Measurements from ENCODE around the gene KIAA1755.

The KIAA1755 gene

DNA sequence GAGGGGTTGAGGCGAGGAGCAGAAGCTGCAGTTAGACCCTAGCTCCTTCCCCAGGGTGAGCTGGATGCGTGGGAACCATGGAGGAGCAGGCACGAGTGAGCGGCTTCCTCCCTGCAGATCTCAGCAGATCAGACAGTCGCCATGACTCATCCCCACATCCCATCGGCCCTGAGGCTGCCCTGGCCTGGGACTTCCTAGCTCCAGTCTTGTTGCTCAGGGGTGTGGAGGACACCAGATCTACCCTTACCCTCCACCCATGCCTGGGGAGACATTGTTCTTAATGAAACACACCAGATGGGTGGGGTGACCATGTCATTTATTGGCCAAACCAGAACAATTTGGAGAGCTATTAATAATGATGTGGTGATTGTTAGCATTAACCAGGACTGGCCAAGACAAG lies 59.2 kb downstream of the KIAA1755 start:
- no peak for DNase-seq

DNA sequence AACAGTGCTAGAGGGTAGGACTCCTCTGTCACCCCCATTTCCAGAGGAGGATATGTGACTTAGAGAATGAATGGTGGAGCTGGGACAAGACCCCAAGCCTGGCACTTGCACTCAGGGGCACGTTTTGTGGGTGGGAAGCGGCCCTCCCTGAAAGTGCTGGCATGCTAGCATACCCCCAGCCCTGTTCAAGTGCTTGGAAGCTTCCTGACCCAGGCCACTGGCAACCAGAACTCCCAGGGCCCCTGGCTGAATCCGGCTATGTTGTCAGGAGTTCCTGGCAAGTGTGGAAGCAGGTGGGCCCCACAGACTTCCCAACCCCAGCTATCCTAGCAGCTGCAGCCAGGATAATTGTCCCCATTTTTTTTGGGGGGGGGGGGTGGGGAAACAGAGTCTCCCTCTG lies 59.9 kb downstream of the KIAA1755 start:
- DNase-seq = no peak

- DNase-seq = no peak
Measured at GRCh38 chr20:38199501-38200390, 60.8 kb downstream of the KIAA1755 start.

DNA sequence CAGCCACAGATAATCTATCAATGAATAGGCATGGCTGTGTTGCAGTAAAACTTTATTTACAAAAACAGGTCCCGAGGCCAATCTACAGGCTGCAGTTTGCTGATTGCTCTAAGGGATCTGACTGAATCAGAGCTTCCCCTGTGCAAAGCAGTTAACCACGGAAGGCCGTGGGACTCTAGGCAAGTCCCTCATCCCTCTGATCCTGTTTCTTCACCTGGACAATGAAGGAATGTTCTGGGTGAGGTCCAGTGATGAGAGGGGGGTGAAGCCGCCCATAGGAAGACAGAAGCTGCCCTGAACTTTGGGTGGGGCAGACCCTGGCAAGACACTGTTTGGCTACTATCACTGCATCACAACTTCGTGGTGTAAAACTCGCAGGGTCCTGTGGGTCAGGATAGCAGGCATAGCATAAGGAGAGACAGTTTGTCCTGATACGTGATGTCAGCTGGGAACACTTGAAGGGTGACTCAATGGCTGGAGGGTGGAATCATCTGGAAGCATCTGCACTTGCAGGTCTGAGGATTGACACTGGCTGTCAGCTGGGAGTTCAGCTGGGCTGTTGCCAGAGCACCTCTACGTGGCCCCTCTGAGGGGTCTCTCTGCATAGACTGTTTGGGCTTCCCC lies 62.2 kb downstream of the KIAA1755 start:
- no peak for DNase-seq

GRCh38 chr20:38197619-38198018 lies 62.9 kb downstream of the KIAA1755 start:
- DNase-seq = no peak

DNA sequence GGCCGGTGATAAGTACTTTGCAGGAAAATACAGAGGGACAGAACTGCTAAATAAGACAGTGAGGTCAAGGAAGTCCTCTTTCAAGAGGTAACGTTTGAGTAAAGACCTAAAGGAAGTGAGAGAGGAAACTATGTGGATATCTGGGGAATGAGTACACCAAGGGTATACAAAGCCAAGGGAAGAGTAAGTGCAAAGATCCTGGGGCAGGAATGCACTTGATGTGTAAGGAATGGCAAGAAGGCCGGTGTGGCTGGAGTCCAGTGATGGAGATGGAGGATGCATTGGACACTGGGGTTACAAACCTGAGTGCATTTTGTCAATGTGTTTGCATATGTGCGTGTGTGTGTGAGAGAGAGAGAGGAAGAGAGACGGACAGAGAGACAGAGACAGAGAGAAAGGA lies 63.3 kb downstream of the KIAA1755 start:
- DNase-seq = no peak

DNA sequence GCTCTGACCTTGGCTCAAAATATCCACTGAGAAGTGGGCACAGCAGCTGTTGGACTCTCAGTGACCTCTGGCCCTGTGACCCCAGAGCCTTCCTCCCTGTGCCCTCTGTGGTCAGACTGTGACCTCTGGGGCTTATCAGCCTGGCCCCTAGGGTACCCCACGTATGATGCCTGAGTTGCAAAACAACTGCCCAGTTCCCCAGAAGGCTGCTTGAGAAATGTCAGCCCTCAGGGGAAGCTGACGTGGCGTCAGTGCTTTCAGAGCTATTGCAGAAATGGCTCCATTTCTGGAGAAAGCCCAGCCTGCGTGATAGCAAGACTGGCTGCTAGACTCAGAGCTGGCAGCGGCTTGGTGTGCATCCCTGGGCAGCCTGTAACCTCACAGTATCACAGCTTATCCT lies 63.9 kb downstream of the KIAA1755 start:
- DNase-seq = no peak

DNA sequence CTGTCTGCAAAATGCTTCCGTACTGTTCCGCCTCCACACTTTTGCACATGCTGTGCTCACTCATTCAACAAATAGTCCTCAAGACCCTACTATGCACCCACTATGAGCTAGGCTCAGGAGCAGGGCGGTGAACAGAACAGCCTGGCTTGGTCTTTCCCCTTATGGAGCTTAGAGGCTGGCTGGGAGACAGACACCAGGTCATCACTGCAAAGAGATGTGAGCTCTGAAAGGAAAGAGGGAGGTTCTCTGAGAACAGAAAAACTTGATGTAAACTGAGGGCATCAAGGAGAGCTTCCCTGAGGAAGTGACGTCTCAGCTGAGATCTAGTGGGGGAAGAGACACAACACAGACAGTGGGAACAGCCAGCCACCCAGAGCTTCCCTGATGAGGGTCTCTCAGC lies 64.5 kb downstream of the KIAA1755 start:
- DNase-seq = no peak

DNA sequence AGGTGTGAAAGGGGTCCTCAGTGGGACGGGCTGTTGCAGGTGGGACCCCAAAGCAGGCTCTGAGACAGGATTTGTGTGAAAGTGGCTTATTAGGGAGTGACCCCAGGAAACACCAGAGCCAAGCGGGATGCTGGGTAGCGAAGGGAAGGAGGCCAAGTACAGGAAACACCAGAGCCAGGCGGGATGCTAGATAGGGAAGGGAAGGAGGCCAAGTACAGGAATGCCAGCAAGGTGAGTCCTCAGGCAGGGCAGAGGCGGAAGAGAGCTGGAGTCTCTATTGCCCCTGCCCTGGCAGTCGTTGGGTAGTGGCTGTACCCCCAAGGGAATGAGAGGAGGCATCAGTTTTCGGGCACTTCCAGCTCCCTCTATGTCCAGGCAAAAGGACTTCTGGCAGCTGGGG lies 65.0 kb downstream of the KIAA1755 start:
- no peak for DNase-seq

DNA sequence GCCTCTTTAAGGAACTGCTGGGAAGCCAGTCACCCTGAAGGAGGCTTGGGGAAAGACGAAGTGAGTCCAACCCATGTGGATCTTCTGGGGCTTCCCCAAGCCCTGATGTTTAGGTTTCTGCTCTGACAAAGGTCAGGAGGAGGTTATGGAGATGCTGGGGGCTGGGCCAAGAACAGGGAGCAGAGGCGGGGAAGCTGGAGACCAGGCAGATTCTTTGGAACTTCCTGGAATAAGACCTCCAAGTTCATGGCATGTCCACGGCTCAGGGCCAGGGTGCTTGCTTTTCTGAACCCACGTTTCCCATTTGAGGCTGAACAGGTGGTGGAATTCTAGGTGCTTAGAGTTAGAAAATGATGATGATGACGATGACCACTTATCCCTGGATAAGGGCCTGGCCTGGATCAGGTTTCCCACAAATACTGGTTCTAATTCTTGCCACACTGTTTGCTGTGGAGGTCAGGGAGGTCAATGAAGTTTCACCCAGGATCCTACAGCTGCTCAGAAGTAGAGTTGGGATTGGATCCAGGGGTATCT lies 65.5 kb downstream of the KIAA1755 start:
- no peak for DNase-seq

DNA sequence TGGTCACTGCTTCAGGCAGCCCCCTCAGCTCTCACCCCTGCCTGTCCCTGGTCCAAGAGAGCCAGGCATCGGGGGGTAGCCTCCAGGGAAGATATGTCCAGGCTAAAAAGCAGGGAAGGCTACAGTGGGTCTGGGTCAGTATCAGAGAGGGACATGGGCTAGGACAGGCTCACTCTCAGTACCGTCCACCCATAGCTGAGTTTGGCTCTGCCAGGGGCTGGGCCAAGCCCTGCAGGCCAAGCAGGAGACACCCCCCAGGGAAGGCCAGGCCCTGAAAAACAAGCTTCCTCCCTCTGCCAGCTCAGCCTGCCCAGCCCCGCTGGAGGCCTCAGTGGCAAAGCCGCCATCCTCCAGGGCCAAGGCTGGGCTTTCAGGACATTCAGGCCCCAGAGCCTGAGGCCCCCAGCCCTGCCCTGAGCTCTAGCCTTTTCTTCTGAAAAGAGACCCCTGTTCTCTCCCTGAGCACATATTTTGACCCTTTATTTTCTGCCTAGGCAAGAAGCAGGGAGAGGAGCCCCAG lies 66.9 kb downstream of the KIAA1755 start:
- DNase-seq = no peak

DNA sequence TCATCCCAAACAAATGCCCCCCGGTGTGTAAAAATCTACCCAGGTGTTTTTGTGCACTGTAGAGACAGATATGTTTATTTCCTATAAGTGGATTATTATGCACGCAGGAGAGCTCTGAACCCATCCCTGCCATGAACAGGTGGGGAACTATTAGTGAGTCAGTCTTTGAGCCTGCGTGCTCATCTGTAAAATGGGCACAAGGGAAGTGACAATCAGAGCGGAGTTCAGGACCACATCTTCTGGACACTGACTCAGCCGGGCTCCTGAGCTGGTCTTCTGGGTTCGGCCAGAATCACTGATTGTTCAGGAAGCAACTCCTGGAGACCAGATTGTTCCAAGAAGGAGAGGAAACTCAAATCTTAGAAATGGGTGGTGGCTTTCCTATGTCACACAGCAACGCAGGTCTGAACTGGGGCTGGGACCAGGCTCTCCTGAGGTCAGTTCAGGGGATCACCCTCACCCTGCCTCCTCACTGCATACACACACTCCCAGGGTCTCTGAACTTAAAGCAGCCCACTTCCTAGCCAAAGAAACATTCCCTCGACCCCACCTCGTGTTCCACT lies 68.1 kb downstream of the KIAA1755 start:
- no peak for DNase-seq

GRCh38 chr20:38191654-38192053 lies 68.9 kb downstream of the KIAA1755 start:
- DNase-seq = no peak

DNA sequence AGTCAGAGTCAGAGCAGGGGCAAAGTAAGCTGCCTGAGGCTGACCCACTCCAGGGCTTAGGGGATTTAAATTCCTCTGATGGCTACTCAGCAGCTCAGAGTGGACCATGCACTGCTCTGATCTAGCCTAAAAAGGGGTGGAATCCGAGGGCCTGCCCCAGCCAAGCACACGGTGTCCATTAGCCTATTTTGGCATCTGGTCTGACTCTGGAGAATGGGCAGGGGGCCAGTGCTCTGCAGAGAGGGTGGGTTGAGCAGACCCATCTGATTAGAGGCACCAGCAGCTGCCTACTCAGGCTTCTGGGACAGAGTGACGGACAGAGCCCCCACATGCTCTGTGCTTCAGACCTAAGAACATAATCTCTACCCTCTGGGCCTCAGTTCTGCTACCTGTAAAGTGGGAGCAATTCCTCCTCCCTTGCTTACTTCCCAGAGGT lies 69.6 kb downstream of the KIAA1755 start:
- no peak for DNase-seq

DNA sequence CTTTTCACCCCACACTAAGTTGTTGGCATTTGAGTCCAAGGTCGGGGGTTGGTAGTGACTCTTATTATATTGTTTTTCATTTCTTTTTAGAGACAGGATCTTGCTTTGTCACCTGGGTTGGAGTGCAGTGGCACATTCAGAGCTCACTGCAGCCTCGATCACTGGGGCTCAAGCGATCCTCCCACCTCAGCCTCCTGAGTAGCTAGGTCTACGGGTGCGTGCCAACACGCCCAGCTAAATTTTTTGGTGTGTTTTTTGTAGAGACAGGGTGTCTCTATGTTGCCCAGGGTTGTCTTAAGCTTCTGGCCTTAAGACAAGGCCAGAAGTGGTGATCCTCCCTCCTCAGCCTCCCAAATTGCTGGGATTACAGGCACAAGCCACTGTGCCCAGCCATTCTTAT lies 70.4 kb downstream of the KIAA1755 start:
- no peak for DNase-seq

GRCh38 chr20:38187517-38187916 lies 73.0 kb downstream of the KIAA1755 start:
- DNase-seq = no peak

GRCh38 chr20:38186788-38187221 lies 73.7 kb downstream of the KIAA1755 start:
- DNase-seq = no peak

GRCh38 chr20:38184101-38184500 lies 76.4 kb downstream of the KIAA1755 start:
- DNase-seq = no peak

DNA sequence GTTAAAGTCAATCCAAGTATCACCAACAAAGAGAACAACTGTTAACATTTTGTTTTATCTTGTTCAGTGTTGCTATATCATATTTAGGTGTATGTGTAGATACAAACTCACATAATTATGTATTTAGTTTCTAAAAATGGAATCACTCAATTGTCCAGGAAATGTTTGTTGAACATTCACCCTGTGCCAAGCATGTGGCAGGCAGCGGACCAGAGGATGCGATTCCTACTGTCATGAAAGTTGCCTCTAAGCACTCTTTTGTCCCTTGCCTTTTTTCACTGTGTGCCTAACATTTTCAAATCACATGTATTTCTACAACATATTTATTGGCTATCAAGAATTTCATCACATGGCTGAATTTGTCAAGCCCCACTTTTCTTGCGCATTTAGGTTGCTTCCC lies 78.6 kb downstream of the KIAA1755 start:
- no peak for DNase-seq

GRCh38 chr20:38181207-38181801 lies 79.2 kb downstream of the KIAA1755 start:
- DNase-seq = no peak

DNA sequence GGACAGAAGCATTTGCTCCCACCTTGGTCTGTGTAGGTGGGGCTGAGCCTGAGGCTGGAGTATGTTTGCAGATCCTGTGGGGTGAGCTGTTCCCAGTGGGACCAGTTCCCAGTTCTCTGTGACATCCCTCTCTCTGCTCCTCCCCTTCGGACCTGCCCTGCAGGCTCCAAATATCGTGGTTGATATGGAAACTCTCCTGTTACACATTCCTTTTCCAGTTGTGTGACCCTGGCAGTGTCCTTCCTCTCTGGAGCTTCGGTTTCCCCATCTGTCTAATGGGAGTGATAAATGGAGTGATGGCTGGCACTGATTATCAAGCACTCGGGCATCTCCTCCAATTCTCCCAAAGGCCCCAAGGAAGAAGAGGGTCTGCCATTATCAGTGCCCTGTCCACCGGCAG lies 79.8 kb downstream of the KIAA1755 start:
- no peak for DNase-seq

DNA sequence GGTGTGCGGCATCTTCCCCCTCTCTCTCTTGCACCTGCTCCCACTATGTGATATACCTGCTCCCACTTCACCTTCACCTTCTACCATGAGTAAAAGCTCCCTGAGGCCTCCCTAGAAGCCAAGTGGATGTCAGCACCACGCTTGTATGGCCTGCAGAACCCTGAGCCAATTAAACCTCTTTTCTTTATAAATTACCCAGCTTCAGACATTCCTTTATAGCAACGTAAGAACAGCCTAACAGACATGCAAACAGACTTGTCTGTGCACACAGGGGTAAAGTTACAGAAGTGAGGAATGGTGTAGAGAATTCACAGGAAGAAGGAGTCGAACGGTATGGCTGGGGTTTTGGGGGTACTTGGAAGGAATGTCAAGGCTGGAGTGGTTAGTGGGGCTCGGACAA lies 80.7 kb downstream of the KIAA1755 start:
- DNase-seq = no peak

DNA sequence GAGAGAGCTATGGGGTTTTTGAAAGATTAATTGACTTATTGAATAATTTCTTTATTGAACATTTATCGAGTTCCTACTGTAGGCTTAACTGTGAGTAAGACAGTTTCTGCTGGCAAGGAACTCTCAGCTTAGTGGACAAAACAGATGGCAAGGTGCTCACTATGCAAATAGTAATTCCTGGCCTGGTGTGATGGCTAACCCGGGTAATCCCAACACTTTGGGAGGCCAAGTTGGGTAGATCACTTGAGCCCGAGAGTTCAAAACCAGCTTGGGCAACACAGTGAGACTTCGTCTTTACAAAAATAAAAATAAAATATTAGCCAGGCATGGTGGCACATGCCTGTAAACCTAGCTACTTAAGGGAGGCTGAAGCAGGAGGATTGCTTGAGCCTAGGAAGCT lies 82.0 kb downstream of the KIAA1755 start:
- DNase-seq = no peak
